ENCODE results near the gene C8B. TPM values are rescaled to one million over a fixed set of nuclear protein-coding genes. Genes with fewer than 3 reads are reported as not detected.

C8B gene
- polyA plus RNA-seq, 1 donor from 2014 or later: not detected

GRCh38 chr1:56995414-56996100 lies 29.7 kb upstream of the C8B start:
- Histone ChIP-seq H3K27ac (ENCODE audit: low read length) (no peak overlapping the region), H3K9ac (ENCODE audit: low read length) (no peak overlapping the region), H3K36me3 (ENCODE audit: insufficient read depth, low read length) (no peaks in the 10 kb centered on the region), H4K20me1 (ENCODE audit: insufficient read depth) (no peaks in the 10 kb centered on the region), H3K4me3 (ENCODE audit: low read length) (no peak overlapping the region), H3F3A (ENCODE audit: insufficient read depth, low read length, poor library complexity, severe bottlenecking) (no peaks in the 10 kb centered on the region), H3K4me2 (ENCODE audit: low read length) (no peak overlapping the region), H3K9me2 (ENCODE audit: insufficient read depth, low read length) (no peaks in the 10 kb centered on the region), H3K79me2 (replicated peaks; ENCODE audit: insufficient read depth, low read length) (no peaks in the 10 kb centered on the region), H2AFZ (ENCODE audit: low read depth, low read length) (no peak overlapping the region), H3K9me3 (ENCODE audit: low read length) (no peaks in the 10 kb centered on the region), H3K27me3 (ENCODE audit: insufficient read depth, low read depth, low read length) (no peaks in the 10 kb centered on the region)
- TF ChIP-seq REST (IDR thresholded peaks at IDR 0.05; ENCODE audit: borderline replicate concordance) (no peak), SMC3 (conservative IDR thresholded peaks at IDR 0.05; ENCODE audit: poor library complexity) (no peak), TAF1 (IDR thresholded peaks at IDR 0.05; ENCODE audit: low read depth) (no peak), EP300 (conservative IDR thresholded peaks at IDR 0.05; ENCODE audit: poor library complexity, severe bottlenecking) (no peak), CTCF (IDR thresholded peaks at IDR 0.05; ENCODE audit: poor library complexity, severe bottlenecking) (no peak), MXI1 (conservative IDR thresholded peaks at IDR 0.05; ENCODE audit: poor library complexity, severe bottlenecking) (no peak), EZH2 (IDR thresholded peaks at IDR 0.05; ENCODE audit: borderline replicate concordance, insufficient read depth, low read length, poor library complexity, severe bottlenecking) (no peak), POLR2AphosphoS5 (IDR thresholded peaks at IDR 0.05) (no peak), RAD21 (conservative IDR thresholded peaks at IDR 0.05) (no peak)

GRCh38 chr1:56993475-56993874 lies 27.7 kb upstream of the C8B start:
- Histone ChIP-seq H3F3A (ENCODE audit: insufficient read depth, low read length, poor library complexity, severe bottlenecking) (no peaks in the 10 kb centered on the region), H3K27me3 (ENCODE audit: insufficient read depth, low read depth, low read length) (no peaks in the 10 kb centered on the region), H3K9ac (ENCODE audit: low read length) (no peak overlapping the region), H4K20me1 (ENCODE audit: insufficient read depth) (no peaks in the 10 kb centered on the region), H3K4me3 (ENCODE audit: low read length) (no peak overlapping the region), H2AFZ (ENCODE audit: low read depth, low read length) (no peak overlapping the region), H3K27ac (ENCODE audit: low read length) (no peak overlapping the region), H3K9me3 (ENCODE audit: low read length) (no peaks in the 10 kb centered on the region), H3K36me3 (ENCODE audit: insufficient read depth, low read length) (no peaks in the 10 kb centered on the region), H3K79me2 (replicated peaks; ENCODE audit: insufficient read depth, low read length) (no peaks in the 10 kb centered on the region), H3K4me2 (ENCODE audit: low read length) (no peak overlapping the region), H3K9me2 (ENCODE audit: insufficient read depth, low read length) (no peaks in the 10 kb centered on the region)
- TF ChIP-seq RAD21 (conservative IDR thresholded peaks at IDR 0.05): no peak
- no peak for TF ChIP-seq SMC3 (conservative IDR thresholded peaks at IDR 0.05; ENCODE audit: poor library complexity)
